ENCODE measurements around the gene ROBO1. TPM values are rescaled to one million over a fixed set of nuclear protein-coding genes. Genes with fewer than 3 reads are reported as not detected.
A peak's percentile ranks its signal among the peaks of the same experiment; 100 is the strongest.

ROBO1 gene
- total RNA-seq, 1 donor from 2014 or later = 182 TPM

- Mint-ChIP-seq H3K27ac (peak overlapping the region; percentile 13), H3K36me3 (peaks cover 10% of the 10 kb centered on the region), H3K4me1 (ENCODE audit: unreplicated experiment) (peaks cover 49% of the 10 kb centered on the region), H3K4me3 (peak overlapping the region; percentile 29), H3K9me3 (no peaks in the 10 kb centered on the region), H3K27me3 (peaks cover 6% of the 10 kb centered on the region)
- no peak for TF ChIP-seq CTCF (conservative IDR thresholded peaks at IDR 0.05)
- no peak for DNase-seq (ENCODE audit: extremely low spot score, unreplicated experiment)
Measured at GRCh38 chr3:78872195-78872594, 895.6 kb downstream of the ROBO1 start.

- Mint-ChIP-seq H3K4me3 (no peak overlapping the region), H3K4me1 (ENCODE audit: unreplicated experiment) (peaks cover 58% of the 10 kb centered on the region), H3K27ac (no peak overlapping the region), H3K9me3 (no peaks in the 10 kb centered on the region), H3K27me3 (peaks cover 6% of the 10 kb centered on the region), H3K36me3 (peaks cover 6% of the 10 kb centered on the region)
- no peak for DNase-seq (ENCODE audit: extremely low spot score, unreplicated experiment)
- TF ChIP-seq CTCF (conservative IDR thresholded peaks at IDR 0.05) = no peak
Measured at GRCh38 chr3:78871048-78871447, 896.8 kb downstream of the ROBO1 start.

DNA sequence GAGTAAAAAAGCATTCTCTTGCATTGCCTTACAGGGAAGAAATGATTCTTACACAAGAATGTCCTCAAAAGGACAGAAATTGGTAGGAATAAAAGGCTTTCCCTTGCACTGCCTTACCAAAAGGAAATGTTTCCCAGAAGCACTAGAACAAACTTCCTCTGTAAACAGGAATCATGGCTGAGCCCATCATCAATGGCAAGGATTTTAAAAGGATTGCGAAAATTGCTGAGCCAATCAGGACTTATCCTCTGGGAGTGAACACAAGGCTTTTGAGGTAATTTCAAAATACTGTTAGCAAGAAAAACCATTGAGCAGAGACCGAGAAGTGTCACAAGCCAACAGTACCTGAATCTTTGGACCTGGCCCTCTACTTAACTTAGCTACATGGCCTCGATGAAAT lies 897.3 kb downstream of the ROBO1 start:
- Mint-ChIP-seq H3K4me1 (ENCODE audit: unreplicated experiment) (peaks cover 56% of the 10 kb centered on the region), H3K9me3 (no peaks in the 10 kb centered on the region), H3K4me3 (no peak overlapping the region), H3K27me3 (peaks cover 6% of the 10 kb centered on the region), H3K36me3 (peaks cover 4% of the 10 kb centered on the region), H3K27ac (no peak overlapping the region)
- no peak for TF ChIP-seq CTCF (conservative IDR thresholded peaks at IDR 0.05)
- no peak for DNase-seq (ENCODE audit: extremely low spot score, unreplicated experiment)

DNA sequence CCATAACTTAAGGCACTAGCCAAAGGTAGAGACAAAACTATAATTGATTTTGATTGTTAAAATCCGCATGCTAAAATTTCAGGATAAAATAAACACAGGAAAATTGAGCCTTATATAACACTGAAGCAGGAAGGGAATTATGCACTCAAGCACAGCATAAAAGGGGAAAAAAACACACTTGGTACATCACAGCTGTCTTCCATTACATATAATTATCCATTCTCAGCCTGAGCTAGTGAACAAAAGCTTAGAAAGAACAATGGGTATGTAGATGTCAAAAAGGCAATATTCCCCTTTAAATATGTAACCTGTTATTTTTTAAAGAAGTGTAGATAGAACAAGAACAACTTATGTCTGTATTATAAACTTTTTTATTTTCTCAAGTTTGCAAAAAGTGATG lies 899.2 kb downstream of the ROBO1 start:
- DNase-seq (ENCODE audit: extremely low spot score, unreplicated experiment) = no peak
- Mint-ChIP-seq H3K4me1 (ENCODE audit: unreplicated experiment) (peaks cover 48% of the 10 kb centered on the region), H3K36me3 (peaks cover 9% of the 10 kb centered on the region), H3K27ac (no peak overlapping the region), H3K27me3 (peaks cover 6% of the 10 kb centered on the region), H3K9me3 (no peaks in the 10 kb centered on the region), H3K4me3 (no peak overlapping the region)
- TF ChIP-seq CTCF (conservative IDR thresholded peaks at IDR 0.05) = no peak

- H3K27me3 Mint-ChIP-seq = peaks cover 6% of the 10 kb centered on the region
- no peak for DNase-seq (ENCODE audit: extremely low spot score, unreplicated experiment)
- TF ChIP-seq CTCF (conservative IDR thresholded peaks at IDR 0.05) = no peak
- H3K9me3 Mint-ChIP-seq = no peaks in the 10 kb centered on the region
- peaks cover 9% of the 10 kb centered on the region for H3K36me3 Mint-ChIP-seq
- H3K27ac Mint-ChIP-seq = peak overlapping the region; percentile 66
- peaks cover 41% of the 10 kb centered on the region for H3K4me1 Mint-ChIP-seq (ENCODE audit: unreplicated experiment)
- H3K4me3 Mint-ChIP-seq = peak overlapping the region; percentile 6
Measured at GRCh38 chr3:78867409-78868372, 900.1 kb downstream of the ROBO1 start.
